HepG2 (cell line): ENCODE measurements around the gene NKD1. TPM values are rescaled to one million over a fixed set of nuclear protein-coding genes. Genes with fewer than 3 reads are reported as not detected.

Source experiments
- AGO2 ChIP-seq: fragments of 200-400 bp; formaldehyde crosslinking; optimal IDR thresholded peaks from 2 replicates; pipeline ENCODE3; 2017; ENCODE audit warnings: mild to moderate bottlenecking, low read depth, low read length, moderate library complexity
- ARID4A ChIP-seq: sonication (generic); formaldehyde crosslinking; IDR thresholded peaks from 2 replicates; pipeline ENCODE4 v1.5.0; 2020; ENCODE audit warnings: mild to moderate bottlenecking, missing genetic modification reagents, borderline replicate concordance
- HNRNPL ChIP-seq: fragments of 200-400 bp; formaldehyde crosslinking; IDR thresholded peaks from 2 replicates; pipeline ENCODE4 v1.6.1; 2017; ENCODE audit warnings: mild to moderate bottlenecking, low read depth, low read length
- LRRFIP1 ChIP-seq: sonication (generic); formaldehyde crosslinking; conservative IDR thresholded peaks from 2 replicates; pipeline ENCODE4 v1.4.0; 2020; ENCODE audit warnings: missing genetic modification reagents
- MYPOP ChIP-seq: sonication (generic); formaldehyde crosslinking; IDR thresholded peaks from 2 replicates; pipeline ENCODE4 v1.8.1; 2023; ENCODE audit warnings: mild to moderate bottlenecking, moderate library complexity, missing genetic modification reagents
- NCOA1 ChIP-seq: sonication (generic); formaldehyde crosslinking; IDR thresholded peaks from 2 replicates; pipeline ENCODE4 v1.9.0; 2021; ENCODE audit warnings: missing genetic modification reagents
- POLR2A ChIP-seq, 2 experiments: IDR thresholded peaks; 2 replicates each; pipeline ENCODE4 v1.6.1; 2011; ENCODE audit warnings: low read depth in 2 of 2, low read length in 2 of 2, mild to moderate bottlenecking in 1 of 2, moderate library complexity in 1 of 2; ENCODE audit not compliant: insufficient read depth in 1 of 2
- POLR2AphosphoS2 ChIP-seq: IDR thresholded peaks from 2 replicates; pipeline ENCODE4 v1.6.1; 2011; ENCODE audit warnings: low read depth, low read length, improper control_type of control experiment
- RBM22 ChIP-seq: fragments of 200-400 bp; formaldehyde crosslinking; optimal IDR thresholded peaks from 2 replicates; pipeline ENCODE3; 2017; ENCODE audit warnings: mild to moderate bottlenecking, low read length, moderate library complexity
- ZIK1 ChIP-seq: sonication (generic); formaldehyde crosslinking; IDR thresholded peaks from 2 replicates; pipeline ENCODE4 v1.5.0; 2020; ENCODE audit warnings: mild to moderate bottlenecking, low read depth, missing genetic modification reagents, borderline replicate concordance
- ZNF598 ChIP-seq: sonication (generic); formaldehyde crosslinking; IDR thresholded peaks from 2 replicates; pipeline ENCODE4 v1.5.1; 2020; ENCODE audit warnings: mild to moderate bottlenecking, missing genetic modification reagents, borderline replicate concordance
- ZNF687 ChIP-seq: sonication (generic); formaldehyde crosslinking; IDR thresholded peaks from 2 replicates; pipeline ENCODE4 v1.5.1; 2020; ENCODE audit warnings: mild to moderate bottlenecking, missing genetic modification reagents, moderate library complexity
- ZNF816 ChIP-seq: sonication (generic); formaldehyde crosslinking; IDR thresholded peaks from 2 replicates; pipeline ENCODE4 v1.8.0; 2022; ENCODE audit warnings: missing genetic modification reagents, mild to moderate bottlenecking, borderline replicate concordance
- polyA plus RNA-seq, 8 experiments: library from polyadenylated mRNA; depleted of rRNA in 3 of 8; stranded (reverse) in 7 of 8; unstranded in 1 of 8; fragments of >200 nt; fragmentation: Illumina TruSeq in 4 of 8; extraction: Trizol in 4 of 8; gene quantifications; 2 replicates each; pipeline versions ENCODE4 v1.2.1 to v1.2.3, GENCODE V29; 2011 to 2016; ENCODE audit warnings: low read depth in 4 of 8, missing spikeins in 1 of 8, mixed read lengths in 1 of 8; ENCODE audit not compliant: insufficient read depth in 1 of 8
- total RNA-seq, 5 experiments: library from RNA; depleted of rRNA; stranded (reverse); fragments of >200 nt; fragmentation: Illumina TruSeq; extraction: Trizol; gene quantifications; 2 replicates each; pipeline ENCODE4 v1.2.3, GENCODE V29; 2016; ENCODE audit warnings: low read depth in 1 of 5
- TF ChIP-seq, protein P1 (sequence below): sonication (generic); formaldehyde crosslinking; IDR thresholded peaks from 2 replicates; pipeline ENCODE4 v1.5.1; 2020; ENCODE audit warnings: mild to moderate bottlenecking, moderate library complexity, missing genetic modification reagents

Gene NKD1
- total and polyA plus RNA-seq, 2 of the 13 experiments (the other 11 are each of a cell fraction or from before 2014, with no cell fraction given), result 70.4 to 121 TPM

- TF ChIP-seq ZNF687 (CRISPR knock-in tag) (peak; percentile 50; the same call in 1 of the 2 replicates), POLR2A (IDR thresholded peaks at IDR 0.05; ENCODE audit: insufficient read depth in 1 of 2, low read depth in 2 of 2, low read length in 2 of 2) (peak; percentile 18 to 31; a peak in 2 of 4 replicates), POLR2AphosphoS2 (peak; percentile 39), AGO2 (peak; percentile 98), MYPOP (CRISPR knock-in tag) (no peak), HNRNPL (peak; percentile 73), ZNF816 (no peak), RBM22 (peak; percentile 92), ARID4A (0 out of 2 replicates have a peak, but pooled peaks have one; percentile 13), LRRFIP1 (CRISPR knock-in tag) (no peak), ZNF598 (0 out of 2 replicates have a peak, but pooled peaks have one; percentile 72), ZIK1 (CRISPR knock-in tag) (no peak), NCOA1 (CRISPR knock-in tag) (no peak)
- TF ChIP-seq, protein P1, sequence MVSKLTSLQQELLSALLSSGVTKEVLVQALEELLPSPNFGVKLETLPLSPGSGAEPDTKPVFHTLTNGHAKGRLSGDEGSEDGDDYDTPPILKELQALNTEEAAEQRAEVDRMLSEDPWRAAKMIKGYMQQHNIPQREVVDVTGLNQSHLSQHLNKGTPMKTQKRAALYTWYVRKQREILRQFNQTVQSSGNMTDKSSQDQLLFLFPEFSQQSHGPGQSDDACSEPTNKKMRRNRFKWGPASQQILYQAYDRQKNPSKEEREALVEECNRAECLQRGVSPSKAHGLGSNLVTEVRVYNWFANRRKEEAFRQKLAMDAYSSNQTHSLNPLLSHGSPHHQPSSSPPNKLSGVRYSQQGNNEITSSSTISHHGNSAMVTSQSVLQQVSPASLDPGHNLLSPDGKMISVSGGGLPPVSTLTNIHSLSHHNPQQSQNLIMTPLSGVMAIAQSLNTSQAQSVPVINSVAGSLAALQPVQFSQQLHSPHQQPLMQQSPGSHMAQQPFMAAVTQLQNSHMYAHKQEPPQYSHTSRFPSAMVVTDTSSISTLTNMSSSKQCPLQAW, result 0 out of 2 replicates have a peak, but pooled peaks have one; percentile 35
Observed at GRCh38 chr16:50555952-50556673, 7.9 kb downstream of the NKD1 start (continued).
